Activated naive CD8-positive, alpha-beta T cell treated with anti-CD3 and anti-CD28 coated beads for 36 hours (primary cell): ENCODE results near the gene GPA33. TPM values are rescaled to one million over a fixed set of nuclear protein-coding genes. Genes with fewer than 3 reads are reported as not detected.
A peak's percentile ranks its signal among the peaks of the same experiment; 100 is the strongest.
"Not testable (repeated sequence)": the region's sequence is repeated elsewhere in the genome, so short reads cannot be mapped to it uniquely, and the experiment has no call there.

Experiments
- DNase-seq: peaks from one replicate; pipeline ENCODE4 v3.0.0; 2021
- H3K27ac Mint-ChIP-seq: one replicate; pipeline ENCODE4 v1.8.0; 2022; ENCODE audit warnings: mild to moderate bottlenecking, moderate library complexity, mixed read lengths
- H3K27me3 Mint-ChIP-seq: one replicate; pipeline ENCODE4 v1.8.0; 2022; ENCODE audit warnings: mild to moderate bottlenecking, mixed read lengths
- H3K36me3 Mint-ChIP-seq: one replicate; pipeline ENCODE4 v1.8.0; 2021; ENCODE audit warnings: mild to moderate bottlenecking, mixed read lengths
- H3K4me1 Mint-ChIP-seq: one replicate; pipeline ENCODE4 v1.8.0; 2021; ENCODE audit warnings: mixed read lengths
- H3K4me3 Mint-ChIP-seq: one replicate; pipeline ENCODE4 v1.8.0; 2022; ENCODE audit warnings: mild to moderate bottlenecking, moderate library complexity, mixed read lengths
- H3K9me3 Mint-ChIP-seq: one replicate; pipeline ENCODE4 v1.8.0; 2022; ENCODE audit warnings: mixed read lengths
- total RNA-seq, 2 experiments: library from RNA; stranded (reverse); gene quantifications; one replicate each; pipeline ENCODE4 v1.2.3, GENCODE V29; 2021

GPA33 gene
- total RNA-seq, 2 experiments from 2014 or later: not detected

DNA sequence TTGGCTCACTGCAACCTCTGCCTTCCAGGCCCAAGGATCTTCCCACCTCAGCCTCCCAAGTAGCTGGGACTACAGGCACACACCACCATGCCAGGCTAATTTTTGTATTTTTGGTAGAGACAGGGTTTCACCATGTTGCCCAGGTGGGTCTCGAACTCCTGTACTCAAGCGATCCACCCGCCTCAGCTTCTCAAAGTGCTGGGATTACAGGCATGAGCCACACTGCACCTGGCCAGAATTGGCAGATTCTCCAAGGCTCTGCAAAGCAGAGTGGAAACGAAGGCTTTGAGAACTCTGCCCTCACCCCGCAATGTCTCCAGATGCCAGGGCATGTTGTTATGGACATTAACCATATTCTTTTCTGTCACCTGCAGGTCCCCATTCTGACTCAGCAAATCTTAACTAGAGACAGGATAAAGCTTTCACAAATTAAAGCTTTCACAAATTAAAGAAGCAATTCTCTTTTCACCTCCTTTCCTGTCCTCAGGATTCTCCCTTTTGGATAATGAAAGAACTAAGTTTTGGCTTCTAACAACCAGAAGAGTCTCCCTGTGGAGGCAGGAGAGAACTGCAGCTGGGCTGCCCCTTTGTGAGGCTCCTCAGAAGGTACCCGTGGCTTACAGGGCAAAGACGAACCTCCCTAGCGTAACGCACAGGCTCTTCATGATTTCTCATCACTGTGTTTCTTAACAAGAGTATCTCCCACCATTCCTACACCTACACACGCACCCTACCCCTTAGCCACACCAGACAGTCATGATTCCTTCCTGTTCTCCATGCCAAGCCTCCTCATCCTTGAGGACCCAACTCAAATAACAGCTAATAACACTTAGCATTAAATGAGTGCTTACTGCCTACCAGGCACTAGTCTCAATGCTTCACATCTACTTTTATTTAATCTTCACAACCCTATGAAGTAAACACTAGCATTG is 29.8 kb downstream of the GPA33 start:
- no peaks in the 10 kb centered on the region for H3K36me3 Mint-ChIP-seq
- no peak for DNase-seq
- peaks cover 9% of the 10 kb centered on the region for H3K4me1 Mint-ChIP-seq
- H3K27ac Mint-ChIP-seq: no peak overlapping the region
- H3K27me3 Mint-ChIP-seq: no peaks in the 10 kb centered on the region
- H3K4me3 Mint-ChIP-seq: no peak overlapping the region
- no peaks in the 10 kb centered on the region for H3K9me3 Mint-ChIP-seq

DNA sequence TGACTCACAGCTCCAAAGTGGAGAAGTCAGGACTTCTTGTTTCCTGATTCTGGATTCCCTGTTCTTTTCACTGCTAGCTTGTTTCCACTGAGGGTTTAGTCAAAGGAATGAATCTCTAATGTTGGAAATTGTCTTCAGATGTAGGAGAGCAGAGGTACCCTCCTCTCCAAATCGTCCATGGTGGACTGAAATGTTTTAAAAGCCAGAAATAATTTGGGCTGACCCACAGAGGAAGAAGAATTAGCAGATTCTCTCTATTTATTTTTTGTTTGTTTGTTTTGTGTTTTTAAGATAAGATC is 30.4 kb downstream of the GPA33 start:
- Mint-ChIP-seq H3K27me3 (no peaks in the 10 kb centered on the region), H3K4me3 (no peak overlapping the region), H3K36me3 (no peaks in the 10 kb centered on the region), H3K4me1 (peaks cover 9% of the 10 kb centered on the region), H3K27ac (no peak overlapping the region), H3K9me3 (no peaks in the 10 kb centered on the region)
- DNase-seq: no peak

DNA sequence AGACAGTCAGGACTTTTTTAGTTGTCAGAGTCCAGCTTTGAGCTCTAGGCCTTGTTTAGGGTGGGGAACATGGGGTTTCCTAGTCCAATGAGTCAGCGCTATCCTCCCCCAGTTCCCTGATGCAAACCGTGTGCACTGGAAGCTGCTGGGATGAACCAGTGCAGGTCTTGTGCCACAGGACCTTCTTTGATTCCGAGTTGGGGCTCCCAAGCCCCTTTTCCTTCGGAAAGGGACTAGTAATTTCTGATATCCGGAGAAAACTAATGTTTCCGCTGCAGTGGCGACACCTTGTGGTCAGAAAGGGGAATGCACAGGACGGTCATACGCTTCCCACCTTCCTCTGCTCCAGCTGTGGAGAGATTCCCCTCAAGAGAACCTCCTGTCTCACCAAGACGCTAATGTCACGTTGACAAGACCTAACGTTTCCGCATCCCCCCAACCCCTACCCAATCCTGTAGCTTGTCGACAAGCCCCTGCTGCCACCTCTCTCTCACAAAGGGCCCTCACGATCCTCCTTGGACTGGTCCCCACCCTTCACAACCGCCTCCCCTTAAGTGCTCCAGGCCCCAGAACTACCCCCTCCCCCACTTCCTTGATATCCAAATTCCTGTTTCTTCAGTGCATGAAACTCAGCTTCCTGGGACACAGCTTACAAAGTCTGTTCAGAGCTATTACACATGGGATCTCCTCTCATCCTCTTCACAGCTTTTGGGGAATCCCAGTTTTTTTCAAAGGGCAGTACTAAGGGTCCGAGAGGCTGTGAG is 30.9 kb downstream of the GPA33 start:
- Mint-ChIP-seq H3K4me1 (peaks cover 9% of the 10 kb centered on the region), H3K27me3 (no peaks in the 10 kb centered on the region), H3K4me3 (no peak overlapping the region), H3K27ac (no peak overlapping the region), H3K9me3 (no peaks in the 10 kb centered on the region), H3K36me3 (no peaks in the 10 kb centered on the region)
- peak; percentile 57 for DNase-seq

DNA sequence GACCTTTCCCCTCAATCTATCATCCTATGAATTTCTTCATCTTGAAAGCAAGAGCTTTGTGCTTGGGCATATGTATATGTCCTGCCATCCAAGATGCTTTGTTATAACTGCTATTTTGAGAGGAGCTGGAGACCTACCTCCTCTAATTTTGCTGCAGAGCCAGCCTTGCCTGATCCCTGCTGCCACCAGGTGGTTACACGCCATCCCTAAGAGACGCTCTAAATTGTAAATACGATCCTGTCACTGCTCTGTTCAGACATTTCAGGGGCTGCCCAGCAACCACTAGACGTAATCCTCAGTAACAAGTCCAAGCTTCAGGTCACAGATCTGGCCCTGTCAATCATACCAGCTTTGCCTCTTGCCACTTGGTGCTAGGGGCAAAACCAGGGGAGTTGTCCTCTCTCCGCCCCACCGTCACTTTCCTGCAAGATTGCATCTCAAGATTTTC is 32.9 kb downstream of the GPA33 start:
- no peak overlapping the region for H3K27ac Mint-ChIP-seq
- H3K4me1 Mint-ChIP-seq: peaks cover 9% of the 10 kb centered on the region
- no peak overlapping the region for H3K4me3 Mint-ChIP-seq
- no peaks in the 10 kb centered on the region for H3K9me3 Mint-ChIP-seq
- H3K36me3 Mint-ChIP-seq: no peaks in the 10 kb centered on the region
- DNase-seq: peak; percentile 44
- H3K27me3 Mint-ChIP-seq: no peaks in the 10 kb centered on the region

DNA sequence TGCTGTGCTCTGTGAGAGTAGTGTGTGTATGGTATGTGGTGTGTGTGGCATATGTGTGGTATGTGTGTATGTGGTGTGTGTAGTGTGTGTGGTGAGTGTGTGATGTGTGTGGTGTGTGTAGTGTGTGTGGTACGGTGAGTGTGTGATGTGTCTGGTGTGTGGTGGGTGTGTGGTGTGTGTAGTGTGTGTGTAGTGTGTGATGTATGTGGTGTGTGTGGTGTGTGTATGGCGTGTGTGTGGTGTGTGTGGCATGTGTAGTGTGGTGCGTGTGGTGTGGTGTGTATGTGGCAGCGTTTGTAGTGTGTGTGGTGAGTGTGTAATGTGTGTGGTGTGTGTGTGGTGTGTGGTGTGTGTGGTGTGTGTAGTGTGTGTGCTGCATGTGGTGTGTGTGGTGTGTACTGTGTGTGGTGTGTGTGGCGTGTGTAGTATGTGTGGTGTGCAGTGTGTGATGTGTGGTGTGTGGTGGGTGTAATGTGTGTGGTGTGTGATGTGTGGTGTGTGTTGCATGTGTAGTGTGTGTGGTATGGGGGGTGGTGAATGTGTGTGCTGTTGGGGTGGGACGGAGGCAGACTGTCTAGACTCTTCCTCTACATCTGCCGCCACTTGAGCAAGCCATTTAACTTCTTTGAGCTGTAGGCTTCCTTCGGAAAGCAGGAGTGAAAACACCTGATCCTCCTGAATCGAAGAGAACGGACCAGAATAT is 33.5 kb downstream of the GPA33 start:
- Mint-ChIP-seq H3K27me3 (no peaks in the 10 kb centered on the region), H3K4me1 (peaks cover 9% of the 10 kb centered on the region), H3K9me3 (no peaks in the 10 kb centered on the region), H3K36me3 (no peaks in the 10 kb centered on the region), H3K27ac (no peak overlapping the region), H3K4me3 (no peak overlapping the region)
- DNase-seq: no peak

DNA sequence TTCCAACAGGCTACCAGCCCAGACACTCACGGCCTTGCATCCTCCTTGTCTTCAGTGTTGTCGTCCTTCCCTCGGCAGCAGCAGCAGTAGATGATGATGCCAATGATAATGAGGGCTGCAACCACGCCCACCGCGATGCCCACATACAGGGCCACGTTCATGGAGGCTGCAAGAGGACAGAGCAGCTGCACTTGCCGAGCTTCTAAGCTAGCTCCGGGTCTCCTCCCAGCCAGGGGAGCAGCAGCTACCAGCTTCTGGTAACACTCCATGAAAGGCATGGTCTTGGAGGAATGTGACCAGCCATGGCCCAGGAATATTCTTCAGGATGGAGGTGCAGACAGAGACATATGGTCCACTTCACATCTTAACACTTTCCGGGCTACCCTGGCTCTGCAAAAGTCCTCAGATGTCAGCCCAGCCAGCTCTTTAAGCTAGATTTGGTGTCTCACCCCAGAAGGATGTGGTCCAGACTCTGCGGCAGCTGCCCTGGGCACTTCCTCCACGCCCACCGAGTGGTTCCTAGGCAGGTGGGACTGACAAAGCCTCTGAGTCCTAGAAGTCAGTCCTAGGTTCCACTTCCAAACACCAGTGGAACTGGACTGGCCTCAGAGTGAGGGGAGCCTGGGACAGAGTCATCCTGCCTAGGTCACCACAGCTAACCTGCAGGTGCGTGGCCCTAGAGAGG is 35.1 kb downstream of the GPA33 start:
- Mint-ChIP-seq H3K4me3 (no peak overlapping the region), H3K27ac (no peak overlapping the region), H3K9me3 (no peaks in the 10 kb centered on the region), H3K36me3 (no peaks in the 10 kb centered on the region), H3K27me3 (no peaks in the 10 kb centered on the region), H3K4me1 (peaks cover 9% of the 10 kb centered on the region)
- DNase-seq: no peak

DNA sequence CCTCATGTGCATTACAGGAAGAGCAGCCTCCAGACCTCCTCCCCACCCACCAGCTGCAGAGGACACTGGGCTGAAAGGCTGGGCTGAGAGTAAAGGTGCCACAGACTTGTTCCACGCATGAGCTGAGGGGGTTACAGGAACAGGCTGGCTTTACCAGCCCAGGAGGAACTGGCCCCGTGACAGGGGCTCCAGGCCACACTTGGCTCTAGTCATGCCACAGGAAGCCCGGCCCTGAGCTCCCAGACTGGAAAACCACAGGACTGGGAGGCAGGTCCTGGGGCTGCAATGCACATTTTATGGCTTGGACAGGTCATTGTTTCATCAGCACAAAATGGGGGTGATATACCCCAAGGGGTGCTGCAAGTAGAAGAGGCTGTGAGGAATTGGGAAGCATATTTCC is 35.6 kb downstream of the GPA33 start:
- no peaks in the 10 kb centered on the region for H3K27me3 Mint-ChIP-seq
- H3K9me3 Mint-ChIP-seq: no peaks in the 10 kb centered on the region
- H3K4me1 Mint-ChIP-seq: peaks cover 9% of the 10 kb centered on the region
- no peaks in the 10 kb centered on the region for H3K36me3 Mint-ChIP-seq
- no peak overlapping the region for H3K27ac Mint-ChIP-seq
- H3K4me3 Mint-ChIP-seq: no peak overlapping the region
- DNase-seq: no peak

DNA sequence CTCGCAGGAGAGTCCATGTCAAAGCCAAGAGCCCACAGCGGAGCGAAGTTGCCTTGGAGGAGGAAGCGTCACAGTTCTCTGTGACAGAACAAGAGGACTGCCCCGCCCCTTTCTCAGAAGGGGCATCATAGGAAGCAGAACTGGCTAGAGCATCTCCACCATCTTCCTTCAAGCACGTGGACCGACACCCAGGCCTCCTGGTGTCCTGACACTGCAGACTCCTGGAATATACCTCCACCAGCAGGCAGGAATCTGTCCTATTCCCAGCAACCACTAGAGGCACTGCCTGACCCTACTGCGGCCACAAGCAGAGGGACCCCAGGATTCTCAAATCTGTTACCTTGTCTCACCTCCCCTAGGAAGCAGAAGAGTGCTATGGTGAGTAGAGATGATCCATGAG is 37.8 kb downstream of the GPA33 start:
- Mint-ChIP-seq H3K27ac (no peak overlapping the region), H3K9me3 (no peaks in the 10 kb centered on the region), H3K4me1 (no peaks in the 10 kb centered on the region), H3K27me3 (no peaks in the 10 kb centered on the region), H3K4me3 (no peak overlapping the region), H3K36me3 (no peaks in the 10 kb centered on the region)
- no peak for DNase-seq

DNA sequence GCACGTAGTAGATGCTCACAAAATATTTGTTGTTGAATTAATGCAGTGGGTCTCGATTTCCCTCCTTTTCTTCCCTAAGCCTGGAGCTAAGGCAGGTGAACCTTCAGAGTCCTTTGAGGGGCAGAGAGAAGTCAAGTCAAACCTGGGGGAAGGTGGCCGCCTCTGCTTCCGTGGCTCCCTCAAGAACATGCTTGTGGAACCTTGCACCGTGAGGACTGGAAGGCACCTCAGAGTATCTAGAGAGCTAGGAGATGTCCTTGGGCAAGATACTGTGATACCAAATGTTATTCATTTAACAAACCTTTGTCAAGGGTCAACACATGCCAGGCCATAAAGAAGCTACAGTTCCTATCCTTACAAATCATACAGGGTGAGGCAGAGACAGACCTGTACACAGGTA is 38.3 kb downstream of the GPA33 start:
- Mint-ChIP-seq H3K27me3 (no peaks in the 10 kb centered on the region), H3K4me3 (no peak overlapping the region), H3K4me1 (no peaks in the 10 kb centered on the region), H3K9me3 (no peaks in the 10 kb centered on the region), H3K27ac (no peak overlapping the region), H3K36me3 (no peaks in the 10 kb centered on the region)
- DNase-seq: no peak

DNA sequence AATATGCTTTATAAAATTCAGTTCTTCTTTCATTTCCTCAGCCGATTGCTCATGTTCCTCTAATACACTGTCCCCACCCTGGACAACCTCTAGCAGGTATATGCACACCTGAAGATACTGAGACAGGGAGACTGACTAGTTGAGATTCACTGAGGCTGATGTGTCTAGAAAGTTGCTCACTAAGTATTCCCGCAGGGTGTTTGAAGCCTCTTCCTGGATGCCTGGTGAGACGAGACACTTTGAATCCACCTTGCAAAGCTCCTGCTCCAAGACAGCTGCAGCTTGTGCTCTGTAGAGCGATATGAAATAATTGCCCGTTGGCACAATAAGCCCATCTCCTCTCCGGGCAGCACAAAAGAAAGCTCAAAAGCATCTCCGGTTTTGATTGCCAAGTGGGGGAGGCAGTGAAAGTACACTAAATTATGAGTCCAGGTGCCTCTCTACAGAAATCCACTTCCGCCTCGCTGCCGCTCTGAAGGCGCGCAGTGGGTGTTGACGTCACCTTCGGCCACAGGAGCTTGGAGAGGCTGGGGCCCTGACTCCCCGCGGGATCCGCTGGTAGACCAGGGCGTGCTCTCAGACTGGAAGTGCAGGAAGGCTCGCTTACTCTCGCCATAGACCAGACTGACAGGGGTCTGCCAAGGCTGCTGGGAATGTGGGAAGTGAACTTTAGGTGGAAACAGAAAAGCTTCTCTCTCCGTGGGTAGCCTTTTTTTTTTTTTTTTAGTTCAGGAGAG is 46.3 kb downstream of the GPA33 start:
- peak overlapping the region; percentile 84 for H3K27ac Mint-ChIP-seq
- peaks cover 18% of the 10 kb centered on the region for H3K4me1 Mint-ChIP-seq
- peak overlapping the region; percentile 79 for H3K4me3 Mint-ChIP-seq
- DNase-seq: peak; percentile 82
- H3K36me3 Mint-ChIP-seq: no peaks in the 10 kb centered on the region
- H3K9me3 Mint-ChIP-seq: no peaks in the 10 kb centered on the region
- H3K27me3 Mint-ChIP-seq: peaks cover 8% of the 10 kb centered on the region

DNA sequence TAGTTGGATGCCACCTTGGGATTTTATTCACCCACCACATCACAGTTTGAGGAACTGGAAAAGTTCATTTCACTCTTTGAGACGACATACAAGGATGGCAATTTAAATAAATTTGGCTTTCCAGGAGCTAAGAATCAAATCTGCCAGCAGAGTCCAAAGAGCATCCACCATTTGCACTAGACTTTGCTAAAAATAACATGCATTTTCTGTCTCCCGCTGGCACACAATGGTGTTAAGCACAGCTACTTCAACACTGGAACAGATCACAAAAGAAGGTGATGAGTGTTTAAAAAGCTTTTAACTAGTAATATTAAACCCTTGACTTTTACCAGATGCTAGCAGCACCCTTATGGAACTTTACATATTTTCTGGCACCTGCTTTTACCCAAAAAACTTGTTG is 56.5 kb downstream of the GPA33 start:
- no peaks in the 10 kb centered on the region for H3K36me3 Mint-ChIP-seq
- no peak for DNase-seq
- peaks cover 2% of the 10 kb centered on the region for H3K9me3 Mint-ChIP-seq
- no peak overlapping the region for H3K27ac Mint-ChIP-seq
- peaks cover 3% of the 10 kb centered on the region for H3K27me3 Mint-ChIP-seq
- H3K4me1 Mint-ChIP-seq: no peaks in the 10 kb centered on the region
- H3K4me3 Mint-ChIP-seq: no peak overlapping the region

DNA sequence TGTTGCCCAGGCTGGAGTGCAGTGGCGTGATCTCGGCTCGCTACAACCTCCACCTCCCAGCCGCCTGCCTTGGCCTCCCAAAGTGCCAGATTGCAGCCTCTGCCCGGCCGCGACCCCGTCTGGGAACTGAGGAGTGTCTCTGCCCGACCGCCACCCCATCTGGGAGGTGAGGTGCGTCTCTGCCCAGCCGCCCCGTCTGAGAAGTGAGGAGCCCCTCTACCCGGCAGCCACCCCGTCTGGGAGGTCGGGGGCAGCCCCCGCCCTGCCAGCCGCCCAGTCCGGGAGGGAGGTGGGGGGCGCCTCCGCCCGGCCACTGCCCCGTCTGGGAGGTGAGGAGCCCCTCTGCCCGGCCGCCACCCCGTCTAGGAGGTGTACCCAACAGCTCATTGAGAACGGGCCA is 60.6 kb downstream of the GPA33 start:
- H3K36me3 Mint-ChIP-seq, H3K4me1 Mint-ChIP-seq, H3K27ac Mint-ChIP-seq, H3K9me3 Mint-ChIP-seq, DNase-seq, H3K4me3 Mint-ChIP-seq: not testable (repeated sequence)
- H3K27me3 Mint-ChIP-seq: peaks cover 40% of the 10 kb centered on the region

DNA sequence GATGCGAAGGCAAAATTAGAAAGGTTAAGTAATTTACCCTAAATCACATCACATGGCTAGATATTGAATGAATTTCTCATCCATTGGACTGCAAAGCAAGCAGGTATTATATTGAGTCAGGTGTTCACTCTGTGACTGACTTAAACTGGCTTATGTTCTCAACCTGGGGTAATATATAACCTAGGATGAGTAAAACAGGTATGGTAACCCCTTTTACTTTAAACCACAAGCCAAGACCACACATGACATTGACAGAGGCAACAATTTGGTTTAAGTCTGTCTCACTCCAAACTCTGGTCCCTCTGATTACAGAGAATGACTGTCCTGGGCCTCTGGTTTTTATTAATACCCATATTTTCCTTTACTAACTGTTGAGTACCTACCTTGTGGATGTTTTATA is 67.8 kb downstream of the GPA33 start:
- Mint-ChIP-seq H3K4me1 (no peaks in the 10 kb centered on the region), H3K27me3 (peaks cover 27% of the 10 kb centered on the region), H3K36me3 (no peaks in the 10 kb centered on the region), H3K9me3 (no peaks in the 10 kb centered on the region), H3K27ac (no peak overlapping the region), H3K4me3 (no peak overlapping the region)
- DNase-seq: no peak

DNA sequence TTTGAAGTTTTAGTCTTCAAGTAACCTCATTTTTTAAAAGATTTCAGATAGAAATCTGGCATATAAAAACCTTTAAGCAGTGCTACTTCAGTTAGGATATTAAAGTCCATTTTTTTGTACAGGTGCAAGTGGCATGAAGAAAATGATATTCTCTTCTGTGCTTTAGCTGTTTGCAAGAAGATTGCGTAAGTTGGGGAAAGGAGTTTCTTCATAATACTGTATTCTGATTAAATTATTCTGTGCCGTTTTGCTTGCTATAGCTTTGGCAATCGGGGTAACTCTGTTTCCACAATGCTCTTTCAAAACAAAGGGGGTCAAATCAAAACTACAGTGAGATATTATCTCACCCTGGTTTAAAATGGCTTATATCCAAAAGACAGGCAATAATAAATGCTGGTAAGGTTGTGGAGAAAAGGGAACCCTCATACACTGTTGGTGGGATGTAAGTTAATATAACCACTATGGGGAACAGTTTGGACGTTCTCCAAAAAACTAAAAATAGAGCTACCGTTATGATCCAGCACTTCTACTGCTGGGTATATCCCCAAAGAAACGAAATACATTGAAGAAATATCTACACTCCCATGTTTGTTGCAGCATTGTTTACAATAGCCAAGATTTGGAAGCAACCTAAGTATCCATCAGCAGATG is 74.0 kb downstream of the GPA33 start:
- Mint-ChIP-seq H3K27ac (no peak overlapping the region), H3K36me3 (no peaks in the 10 kb centered on the region), H3K27me3 (peaks cover 12% of the 10 kb centered on the region), H3K9me3 (no peaks in the 10 kb centered on the region), H3K4me1 (peaks cover 3% of the 10 kb centered on the region), H3K4me3 (no peak overlapping the region)
- no peak for DNase-seq
